GM21447 (cell line): ENCODE results near the gene WWC2.
"Not testable (repeated sequence)": the region's sequence is repeated elsewhere in the genome, so short reads cannot be mapped to it uniquely, and the experiment has no call there.

Experiments used
- ATAC-seq: cut with Tn5 transposase; IDR thresholded peaks from one replicate; pipeline ENCODE4 v1.9.1; 2021; ENCODE audit not compliant: unreplicated experiment

WWC2 gene

DNA sequence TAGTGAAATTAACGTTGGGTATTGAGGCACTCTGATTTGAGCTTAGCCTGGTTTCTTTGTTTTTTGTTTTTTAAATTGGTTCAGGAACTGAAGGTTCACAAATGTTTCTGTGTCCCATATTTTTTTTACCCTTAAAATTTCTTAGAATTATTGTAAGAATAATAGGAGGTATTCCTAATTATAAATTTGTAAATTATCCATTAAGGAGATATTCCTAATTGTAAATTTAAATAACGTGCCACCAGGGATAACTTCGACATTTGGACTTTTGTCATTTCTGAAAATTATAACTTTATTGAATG is 1.2 kb downstream of the WWC2 start:
- ATAC-seq, result no peak

DNA sequence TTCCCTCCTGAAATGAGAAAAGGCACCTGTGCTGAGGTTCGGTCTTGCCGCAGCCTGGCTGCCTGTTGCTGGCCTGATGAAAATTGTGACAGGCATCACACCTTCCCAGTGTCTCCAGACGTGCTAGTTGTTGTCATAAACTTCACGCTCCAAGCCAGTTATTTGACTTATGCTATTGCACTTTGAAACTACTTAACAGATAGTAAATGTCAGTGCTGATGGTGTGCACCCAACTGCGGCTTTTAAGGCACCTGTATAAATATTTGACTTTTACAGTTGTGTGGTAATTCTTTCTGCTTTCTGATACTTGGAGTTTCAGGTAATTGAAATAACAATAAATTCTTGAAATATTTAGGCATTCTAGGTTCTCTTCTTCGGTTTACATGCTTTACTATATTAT is 1.8 kb downstream of the WWC2 start:
- no peak for ATAC-seq

DNA sequence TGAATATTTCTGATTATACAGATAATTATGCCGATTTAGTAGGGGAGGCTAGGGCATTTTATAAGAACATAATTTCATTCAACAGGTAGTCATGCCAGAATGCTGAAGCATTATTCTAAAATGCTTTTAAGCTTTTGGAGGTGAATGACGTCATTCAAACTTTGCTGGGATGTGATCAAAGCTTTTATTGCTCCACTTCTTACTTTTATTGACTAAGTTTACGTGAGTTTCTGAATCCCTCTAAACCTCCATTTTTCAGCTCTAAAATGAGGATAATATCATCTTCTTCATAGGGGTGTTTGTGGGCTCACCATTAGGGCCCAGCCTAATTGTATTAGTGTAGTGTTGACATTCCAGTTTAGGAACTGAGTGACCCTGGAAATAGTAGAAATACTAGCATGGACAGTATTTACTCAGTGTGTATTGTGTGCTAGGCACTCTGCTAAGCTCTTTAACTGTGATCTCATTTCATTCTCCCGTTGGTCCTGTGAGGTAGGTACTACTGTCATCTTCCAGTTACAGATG is 3.0 kb downstream of the WWC2 start:
- no peak for ATAC-seq

DNA sequence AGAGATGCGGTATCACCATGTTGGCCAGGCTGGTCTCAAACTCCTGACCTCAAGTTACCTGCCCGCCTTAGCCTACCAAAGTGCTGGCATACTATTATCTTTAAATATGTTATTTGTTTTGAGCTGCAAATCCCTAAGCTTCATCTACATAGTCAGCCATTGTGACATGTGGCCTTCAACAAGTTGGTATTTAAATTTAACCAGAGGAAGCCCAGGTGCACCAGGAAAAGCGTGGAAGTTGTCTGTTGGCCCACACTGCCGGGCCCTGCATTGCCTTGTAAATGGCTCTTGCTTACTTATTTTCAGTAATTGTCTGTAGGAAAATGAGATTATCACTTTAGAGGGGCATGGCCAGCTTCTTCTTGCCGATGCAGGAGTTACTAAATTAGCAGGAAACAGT is 6.0 kb downstream of the WWC2 start:
- ATAC-seq, result no peak

DNA sequence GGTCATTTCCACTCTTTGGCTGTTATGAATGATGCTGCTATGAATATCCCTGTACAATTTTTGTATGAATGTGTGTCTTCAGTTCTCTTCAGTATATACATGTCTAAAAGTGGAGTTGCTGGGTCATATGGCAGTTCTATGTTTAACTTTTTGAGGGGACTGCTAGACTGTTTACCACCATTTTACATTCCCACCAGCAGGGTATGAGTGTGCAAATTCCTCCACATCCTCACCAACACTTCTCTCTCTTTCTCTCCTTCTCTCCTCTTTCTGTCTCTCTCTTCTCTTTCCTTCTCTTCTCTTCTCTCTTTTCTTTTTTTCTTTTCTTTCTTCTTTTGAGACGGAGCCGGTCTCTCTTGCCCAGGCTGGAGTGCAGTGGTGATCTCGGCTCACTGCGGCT is 7.8 kb downstream of the WWC2 start:
- ATAC-seq, result no peak

DNA sequence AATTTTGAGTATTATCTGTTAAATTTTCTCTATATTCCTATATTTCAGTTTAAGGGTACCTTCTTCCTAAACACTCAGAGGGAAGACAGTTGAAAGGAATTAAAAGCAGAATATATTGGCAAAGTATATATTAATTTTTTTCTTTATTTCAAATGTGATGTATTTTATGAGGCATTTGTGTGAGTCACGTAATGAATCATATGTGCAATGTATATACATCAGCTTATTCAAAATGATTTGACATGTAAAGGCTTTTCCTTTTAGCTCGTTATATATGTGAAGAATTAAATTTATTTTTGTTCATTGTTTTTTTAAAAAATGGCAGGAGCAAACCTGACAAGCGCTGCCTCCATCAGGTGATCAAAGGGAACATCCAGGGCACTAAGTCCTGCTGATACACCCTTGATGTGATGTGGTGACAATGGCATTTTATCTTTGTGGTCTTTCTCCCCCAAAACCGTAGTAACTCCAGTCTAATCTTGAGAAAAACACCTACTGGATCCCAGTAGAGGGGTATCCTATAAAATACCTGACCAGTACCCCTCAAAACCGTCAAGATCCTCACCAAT is 8.9 kb downstream of the WWC2 start:
- ATAC-seq, result no peak

DNA sequence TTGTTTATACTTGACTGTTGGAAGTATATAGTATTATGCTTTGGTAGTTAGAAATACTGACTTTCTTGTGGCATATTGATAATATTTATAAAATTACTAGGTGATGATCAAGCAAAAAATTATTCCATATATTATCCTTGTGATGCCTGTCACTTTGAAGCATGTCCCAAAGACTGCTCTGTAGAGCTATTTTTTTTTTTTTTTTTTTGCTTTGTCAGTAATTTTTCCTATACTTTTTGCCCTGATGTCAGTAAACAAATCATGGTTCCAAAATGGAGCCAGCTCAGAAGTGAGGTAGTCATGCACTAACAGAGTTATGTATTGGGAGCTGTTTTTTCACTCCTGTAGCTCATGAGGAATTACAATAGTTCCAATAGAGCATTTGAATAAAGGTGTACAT is 11.2 kb downstream of the WWC2 start:
- ATAC-seq, result no peak

DNA sequence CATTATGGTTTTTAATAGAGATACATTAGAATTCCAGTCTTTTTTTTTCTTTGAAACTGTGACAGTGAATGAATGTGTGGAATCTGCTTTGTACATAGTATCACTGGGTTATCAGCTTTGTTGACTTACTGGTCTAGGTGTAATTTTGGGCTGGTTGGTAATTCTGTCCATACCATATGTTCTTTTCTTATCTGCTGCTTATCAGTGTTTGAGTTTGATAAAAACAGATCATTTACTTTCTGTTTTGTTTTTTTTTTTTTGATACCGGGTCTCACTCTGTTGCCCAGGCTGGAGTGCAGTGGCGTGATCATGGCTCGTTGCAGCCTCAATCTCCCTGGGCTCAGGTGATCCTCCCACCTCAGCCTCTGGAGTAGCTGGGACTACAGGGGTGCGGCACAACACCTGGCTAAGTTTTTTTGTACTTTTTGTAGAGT is 12.4 kb downstream of the WWC2 start:
- ATAC-seq, result no peak

DNA sequence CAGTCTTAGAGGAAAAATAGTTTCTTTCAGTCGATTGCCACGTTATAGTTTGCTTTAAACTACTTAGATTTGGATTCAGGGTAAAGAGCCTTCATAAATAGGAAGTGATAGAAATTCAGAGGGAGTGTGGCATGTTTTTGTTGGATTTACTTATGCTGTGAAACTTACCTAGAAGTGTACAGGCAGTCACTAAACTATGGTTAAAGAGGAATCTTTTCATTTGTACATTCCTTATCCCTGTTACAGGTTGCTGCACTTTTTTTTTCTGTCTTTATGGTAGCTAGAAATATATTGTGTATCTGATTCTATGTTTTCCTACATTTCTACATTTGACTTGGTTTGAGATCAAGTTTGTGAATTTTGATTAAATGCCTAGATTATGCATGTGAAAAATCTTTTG is 19.1 kb downstream of the WWC2 start:
- ATAC-seq, result no peak

DNA sequence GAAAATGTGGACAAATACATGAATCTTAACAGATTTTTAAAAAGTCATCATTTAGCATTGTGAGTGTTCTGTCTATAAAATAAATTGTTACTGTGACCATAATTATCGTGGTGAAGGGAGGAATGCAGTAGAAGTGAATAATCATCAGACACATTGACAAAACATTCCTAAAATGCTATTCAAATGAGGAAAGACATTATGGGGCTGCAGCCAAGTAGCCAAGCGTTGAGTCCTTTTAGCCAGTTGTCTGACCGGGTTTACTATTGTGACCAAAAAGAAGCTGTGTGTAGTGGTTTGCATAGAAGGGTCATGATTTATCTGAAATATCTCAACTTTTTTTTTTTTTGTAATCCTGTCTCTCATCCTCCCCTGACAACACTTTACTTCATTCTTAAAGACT is 19.5 kb downstream of the WWC2 start:
- ATAC-seq, result no peak

DNA sequence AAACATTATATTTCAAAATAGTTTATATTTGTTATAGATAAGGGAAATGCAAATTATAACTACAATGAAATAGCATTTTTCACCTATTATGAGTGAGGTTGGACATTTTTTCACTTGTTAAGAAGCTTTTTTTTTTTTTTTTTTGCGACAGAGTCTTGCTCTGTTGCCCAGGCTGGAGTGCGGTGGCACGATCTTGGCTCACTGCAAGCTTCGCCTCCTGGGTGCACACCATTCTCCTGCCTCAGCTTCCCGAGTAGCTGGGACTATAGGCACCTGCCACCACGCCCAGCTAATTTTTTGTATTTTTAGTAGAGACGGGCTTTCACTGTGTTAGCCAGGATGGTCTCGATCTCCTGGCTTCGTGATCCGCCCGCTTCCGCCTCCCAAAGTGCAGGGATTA is 22.6 kb downstream of the WWC2 start:
- not testable (repeated sequence) for ATAC-seq

DNA sequence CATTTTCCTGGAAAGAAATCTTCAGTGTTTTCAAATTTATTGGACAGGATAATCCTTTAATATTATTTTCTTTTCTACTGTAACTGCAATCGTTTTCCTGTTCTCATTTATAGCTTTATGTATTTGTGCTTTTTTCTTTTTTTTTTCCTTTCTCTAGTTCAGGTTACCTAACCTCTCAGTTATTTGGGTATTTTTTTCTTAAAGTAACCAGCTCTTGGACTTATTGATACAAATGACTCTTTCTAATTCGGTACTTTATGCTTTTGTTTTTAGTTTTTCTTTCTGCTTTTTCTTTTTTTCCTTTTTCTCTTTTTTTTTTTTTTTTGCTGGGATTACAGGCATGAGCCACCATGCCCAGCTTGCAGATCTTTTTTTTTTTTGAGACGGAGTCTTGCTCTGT is 25.2 kb downstream of the WWC2 start:
- no peak for ATAC-seq

DNA sequence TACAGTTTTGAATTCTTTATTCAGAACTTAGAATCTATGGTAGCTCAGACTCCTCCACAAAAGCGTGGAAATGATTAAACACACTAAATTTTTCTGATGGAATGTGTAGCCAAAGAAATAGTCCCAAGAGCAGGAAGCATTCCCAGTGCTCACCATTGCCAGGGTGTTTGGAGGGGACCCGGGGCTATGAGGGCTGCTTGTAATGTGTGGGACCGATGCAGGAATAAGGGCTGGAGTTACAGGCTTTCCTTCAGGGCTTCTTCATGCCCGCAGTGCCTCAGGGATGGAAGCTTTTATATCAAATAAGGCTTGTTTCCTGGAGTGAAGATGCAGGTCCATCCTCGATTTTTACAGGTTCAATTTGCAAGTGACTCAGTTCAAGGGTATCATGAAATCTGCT is 25.8 kb downstream of the WWC2 start:
- ATAC-seq, result no peak

DNA sequence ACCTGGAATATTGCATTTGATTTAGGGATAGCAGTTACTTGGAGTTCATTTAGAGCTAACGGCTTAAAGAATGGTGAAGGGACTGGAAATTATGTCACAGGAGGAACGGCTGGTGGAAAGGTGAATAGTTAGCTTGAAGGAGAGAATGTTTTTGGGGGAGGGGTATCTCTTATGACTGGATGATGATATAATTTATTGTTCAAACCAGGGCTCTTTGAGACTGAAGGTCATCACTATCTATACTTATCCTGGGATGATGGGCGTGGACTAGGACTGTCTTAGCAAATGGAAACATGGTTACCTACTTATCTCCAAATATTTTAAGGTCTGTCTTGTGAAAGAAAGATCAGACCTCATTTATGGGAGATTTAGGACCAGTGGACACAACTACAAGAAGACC is 30.1 kb downstream of the WWC2 start:
- ATAC-seq, result no peak

DNA sequence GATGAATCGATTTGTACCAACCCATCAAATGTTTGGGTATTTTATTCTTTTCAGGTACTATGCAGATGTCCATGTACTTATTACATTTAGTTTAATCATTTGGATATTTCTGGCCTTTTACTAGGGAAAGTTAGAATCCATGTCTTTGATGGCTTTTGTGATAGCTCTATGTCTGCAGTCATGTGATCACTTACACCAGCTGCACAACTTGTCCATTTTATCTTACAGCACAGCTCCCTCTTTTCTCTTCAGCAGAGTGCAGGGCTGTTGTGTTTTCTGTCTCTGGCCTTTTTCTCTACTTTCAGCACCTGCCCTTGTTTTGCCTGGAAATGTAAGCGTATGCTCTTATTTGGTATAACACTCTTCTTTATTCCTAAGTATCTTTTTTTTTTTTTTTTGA is 30.6 kb downstream of the WWC2 start:
- no peak for ATAC-seq

DNA sequence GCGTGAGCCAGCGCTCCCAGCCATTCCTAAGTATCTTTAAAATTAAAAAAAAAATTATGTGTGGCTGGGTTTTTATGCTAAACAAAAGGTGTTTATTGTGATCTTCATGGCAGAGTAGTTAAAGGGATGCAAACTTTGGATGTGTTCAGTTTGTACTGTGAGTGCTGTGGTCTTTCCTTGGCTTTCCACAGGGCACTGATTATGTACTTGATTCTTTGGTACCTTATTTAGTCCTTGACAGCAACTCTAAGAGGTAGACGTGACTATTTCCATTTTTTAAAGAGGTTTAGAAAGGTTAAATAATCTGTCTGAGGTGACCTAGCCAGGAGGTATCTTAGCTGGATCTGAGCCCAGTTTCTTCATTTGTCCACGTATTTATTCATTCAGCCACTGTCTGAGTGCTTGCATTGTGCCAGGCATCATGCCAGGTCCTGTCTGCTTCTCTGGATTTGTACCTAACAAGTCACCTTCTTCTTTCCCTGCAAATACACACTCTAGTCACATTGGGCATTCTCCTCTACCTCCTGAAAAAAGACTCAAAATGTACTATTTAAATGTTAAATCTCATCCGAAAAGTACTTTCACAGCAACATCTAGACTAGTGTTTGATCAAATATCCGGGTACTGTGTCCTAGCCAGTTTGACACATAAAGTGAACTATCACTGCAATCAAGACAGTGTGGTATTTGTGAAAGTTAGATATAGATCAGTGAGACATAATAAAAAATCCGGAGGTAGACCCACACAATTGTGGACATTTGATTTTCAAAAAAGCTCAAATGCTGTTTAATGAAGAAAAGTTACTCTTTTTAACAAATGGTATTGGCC is 31.5 kb downstream of the WWC2 start:
- ATAC-seq, result no peak

DNA sequence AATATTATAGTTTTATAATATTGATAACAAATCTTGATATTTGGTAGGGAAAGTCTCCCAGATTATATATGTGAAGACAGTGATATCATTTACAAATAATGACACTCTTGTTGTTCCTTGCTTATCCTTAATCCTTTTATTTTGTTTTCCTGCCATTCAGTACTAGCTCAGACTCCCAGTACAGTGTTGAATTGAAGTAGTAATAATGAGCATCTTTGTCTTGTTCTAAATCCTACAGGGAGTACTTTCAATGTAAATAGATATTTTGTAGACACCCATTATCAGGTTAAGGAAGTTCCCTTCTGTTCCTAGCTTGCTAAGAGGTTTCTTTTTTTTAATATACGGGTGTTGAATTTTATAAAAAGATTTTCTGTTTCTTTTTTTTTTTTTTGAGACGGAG is 33.0 kb downstream of the WWC2 start:
- no peak for ATAC-seq

DNA sequence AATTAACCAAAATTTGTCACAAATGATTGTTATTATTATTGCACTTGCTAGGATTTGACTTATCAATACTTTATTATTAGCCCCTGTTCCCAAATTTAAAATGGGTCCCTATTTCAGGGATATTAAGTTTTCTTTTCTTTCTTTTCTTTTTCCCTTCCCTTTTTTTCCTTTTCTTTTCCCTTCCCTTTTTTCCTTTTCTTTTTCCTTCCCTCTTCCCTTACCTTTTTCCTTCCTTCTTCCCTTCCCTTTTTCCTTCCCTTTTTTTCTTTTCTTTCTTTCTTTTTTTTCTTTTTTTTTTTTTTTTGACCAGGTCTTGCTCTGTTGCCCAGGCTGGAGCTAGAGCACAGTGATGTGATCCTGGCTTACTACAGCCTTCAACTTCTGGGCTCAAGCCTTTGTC is 33.8 kb downstream of the WWC2 start:
- no peak for ATAC-seq

DNA sequence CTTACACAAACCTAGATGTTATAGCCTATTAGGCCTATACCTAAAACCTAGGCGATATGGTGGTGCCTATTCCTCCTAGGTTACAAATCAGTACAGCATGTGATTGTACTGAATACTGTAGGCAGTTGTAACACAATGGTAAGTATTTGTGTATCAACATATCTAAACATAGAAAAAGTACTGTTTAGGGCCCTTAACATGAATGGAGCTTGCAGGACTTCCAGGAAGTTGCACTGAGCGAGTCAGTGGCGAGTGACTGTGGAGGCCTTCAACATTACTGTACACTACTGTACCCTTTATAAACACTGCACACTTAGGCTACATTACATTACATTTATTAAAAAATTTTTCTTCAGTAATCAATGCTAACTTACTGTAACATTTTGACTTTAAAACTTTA is 37.8 kb downstream of the WWC2 start:
- no peak for ATAC-seq

DNA sequence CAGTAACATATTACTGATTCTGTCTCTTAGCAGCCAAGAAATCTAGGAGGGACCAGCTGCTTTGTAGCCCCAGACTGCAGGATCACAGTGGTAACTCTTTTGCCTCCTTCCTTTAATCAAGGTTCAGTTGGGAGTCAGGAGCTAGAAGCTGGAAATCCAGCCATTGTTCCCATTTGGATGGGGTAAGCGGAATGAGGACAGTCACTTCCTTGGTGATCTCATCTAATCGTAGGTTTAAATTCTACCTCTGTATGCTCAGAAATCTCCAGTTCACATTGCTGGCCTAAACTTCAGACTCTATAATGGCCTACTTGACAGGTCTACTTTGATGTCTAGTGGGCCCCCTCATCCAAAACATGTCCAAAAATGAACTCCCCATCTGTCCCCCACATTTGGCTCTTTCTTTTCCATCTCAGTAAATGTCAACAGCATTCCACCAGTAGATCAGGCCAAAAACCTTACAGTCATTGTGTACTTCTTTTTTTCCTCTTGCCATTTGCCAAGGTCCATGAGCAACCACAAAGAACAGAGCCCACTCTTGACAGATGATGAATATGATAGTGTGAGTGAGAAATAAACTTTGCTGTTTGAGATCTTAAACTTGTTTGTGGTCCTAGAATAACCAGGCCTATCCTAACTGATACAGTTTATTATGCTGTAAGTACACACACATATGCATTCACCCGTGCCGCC is 40.1 kb downstream of the WWC2 start:
- no peak for ATAC-seq

DNA sequence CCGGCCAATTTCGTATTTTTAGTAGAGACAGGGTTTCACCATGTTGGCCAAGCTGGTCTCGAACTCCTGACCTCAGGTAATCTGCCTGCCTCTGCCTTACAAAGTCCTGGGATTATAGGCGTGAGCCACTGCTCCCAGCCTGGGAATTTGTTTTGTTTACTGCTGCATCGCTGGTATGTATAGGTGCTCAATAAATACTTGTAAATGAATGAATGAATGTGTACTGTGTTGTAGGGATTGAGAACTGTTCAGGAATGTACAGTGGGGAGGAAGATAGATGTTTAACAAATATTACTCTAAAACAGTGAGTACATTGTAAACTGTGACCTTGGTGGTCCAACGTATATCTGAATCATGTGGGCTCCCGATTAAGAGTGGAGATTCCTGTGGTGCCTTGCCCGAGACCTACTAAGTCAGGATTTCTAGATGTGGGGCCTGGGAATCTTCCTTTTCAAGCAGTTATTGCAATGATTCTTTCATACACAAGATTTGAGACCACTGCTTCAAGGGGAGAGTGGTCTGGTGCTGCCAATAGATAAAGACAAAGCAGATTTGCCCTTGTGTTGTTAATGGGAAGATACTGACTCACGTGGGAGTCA is 41.0 kb downstream of the WWC2 start:
- no peak for ATAC-seq

DNA sequence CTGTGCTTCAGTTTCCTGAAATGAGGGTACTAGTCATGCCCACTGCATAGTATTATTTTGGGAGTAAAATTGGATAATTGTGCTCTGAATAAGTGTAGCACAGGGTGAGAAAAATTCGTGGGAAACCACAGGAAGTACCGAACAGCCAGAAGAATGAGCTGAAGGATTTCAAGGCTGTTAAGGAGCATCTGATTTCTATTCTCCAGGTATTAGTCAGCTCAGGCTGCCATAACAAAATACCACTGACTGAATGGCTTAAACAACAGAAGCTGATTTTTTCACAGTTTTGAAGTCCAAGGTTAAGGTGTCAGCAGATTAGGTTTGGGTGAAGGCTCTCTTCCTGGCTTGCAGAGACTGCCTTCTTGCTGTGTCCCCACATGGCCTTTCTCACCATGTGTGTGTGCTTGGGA is 41.9 kb downstream of the WWC2 start:
- no peak for ATAC-seq
